Upper lobe of left lung (tissue), 6 donors: ENCODE results near the gene GMDS. TPM values are rescaled to one million over a fixed set of nuclear protein-coding genes. Genes with fewer than 3 reads are reported as not detected.

Experiments
- ATAC-seq, 2 donors: fragments of 200-7000 bp; cut with Tn5 transposase; one replicate each; pipeline ENCODE4 v1.9.1; 2022; ENCODE audit warnings: mild to moderate bottlenecking in 2 of 2, moderate library complexity in 2 of 2; ENCODE audit not compliant: low FRiP score in 2 of 2
- DNase-seq, 2 donors: peaks; one replicate each; pipeline ENCODE4 v3.0.0-alpha.2; 2019 to 2020
- H3K27ac ChIP-seq, 4 donors: fragments of 200-600 bp; sonication (generic); one replicate each; pipeline ENCODE4 v1.5.1; 2016 to 2019
- H3K27me3 ChIP-seq, 4 donors: fragments of 200-600 bp; sonication (generic); one replicate each; pipeline ENCODE4 v1.5.1; 2017 to 2019
- H3K36me3 ChIP-seq, 4 donors: fragments of 200-600 bp; sonication (generic); one replicate each; pipeline ENCODE4 v1.5.1; 2016 to 2019
- H3K4me1 ChIP-seq, 4 donors: fragments of 200-600 bp; sonication (generic); one replicate each; pipeline ENCODE4 v1.5.1; 2018 to 2019
- H3K4me3 ChIP-seq, 4 donors: fragments of 200-600 bp; sonication (generic); one replicate each; pipeline ENCODE4 v1.5.1; 2017 to 2019; ENCODE audit warnings: mild to moderate bottlenecking in 2 of 4, moderate library complexity in 1 of 4
- H3K9me3 ChIP-seq, 4 donors: fragments of 200-600 bp; sonication (generic); one replicate each; pipeline ENCODE4 v1.5.1; 2018 to 2019
- EP300 ChIP-seq, 4 donors: sonication (generic); formaldehyde crosslinking; IDR thresholded peaks; one replicate each; pipeline ENCODE4 v1.5.1; 2017; ENCODE audit warnings: antibody characterized with exemption in 4 of 4, control low read depth in 2 of 4
- POLR2A ChIP-seq, 4 donors: fragments of 450-650 bp; IDR thresholded peaks; one replicate each; pipeline ENCODE4 v1.5.1; 2016 to 2017; ENCODE audit warnings: antibody characterized with exemption in 4 of 4, mild to moderate bottlenecking in 2 of 4
- POLR2AphosphoS5 ChIP-seq, 2 donors: sonication (generic); formaldehyde crosslinking; IDR thresholded peaks; one replicate each; pipeline ENCODE4 v1.5.1; 2017; ENCODE audit warnings: antibody characterized with exemption in 2 of 2
- WGBS, 2 donors: methylation state at CpG; one replicate each; pipeline ENCODE4 v1.1.5; 2017 to 2018; 5-methylcytosine and 5-hydroxymethylcytosine counted together
- total RNA-seq, 6 donors: library from RNA; depleted of rRNA in 4 of 6; stranded (reverse); fragments of >200 nt in 4 of 6; gene quantifications; one replicate each; pipeline versions ENCODE4 v1.1.0 to v1.2.1, GENCODE V29; 2016 to 2021
- TF ChIP-seq, protein P1 (sequence below), 6 experiments: fragments of 450-650 bp in 4 of 6; fragments of 200-600 bp in 2 of 6; sonication (generic) in 2 of 6; IDR thresholded peaks; one replicate each; pipeline ENCODE4 v1.5.1; 2016 to 2019; ENCODE audit warnings: antibody characterized with exemption in 6 of 6
- donor health status: DM: no; HTN: no; CAD: no; lungs with moderate emphysema.
- donor health status: DM: no; HTN: yes; CAD: no; lungs with severe emphysema.

Gene GMDS
- total RNA-seq, 6 donors from 2014 or later = 7.6 to 17.8 (median 14.1) TPM

- WGBS, 2 donors = 79 to 94% methylated on average over 1 of the region's 1 CpG
- TF ChIP-seq EP300 (IDR thresholded peaks at IDR 0.05) (no peak), POLR2AphosphoS5 (IDR thresholded peaks at IDR 0.05) (no peak), POLR2A (IDR thresholded peaks at IDR 0.05) (no peak)
- TF ChIP-seq, protein P1, sequence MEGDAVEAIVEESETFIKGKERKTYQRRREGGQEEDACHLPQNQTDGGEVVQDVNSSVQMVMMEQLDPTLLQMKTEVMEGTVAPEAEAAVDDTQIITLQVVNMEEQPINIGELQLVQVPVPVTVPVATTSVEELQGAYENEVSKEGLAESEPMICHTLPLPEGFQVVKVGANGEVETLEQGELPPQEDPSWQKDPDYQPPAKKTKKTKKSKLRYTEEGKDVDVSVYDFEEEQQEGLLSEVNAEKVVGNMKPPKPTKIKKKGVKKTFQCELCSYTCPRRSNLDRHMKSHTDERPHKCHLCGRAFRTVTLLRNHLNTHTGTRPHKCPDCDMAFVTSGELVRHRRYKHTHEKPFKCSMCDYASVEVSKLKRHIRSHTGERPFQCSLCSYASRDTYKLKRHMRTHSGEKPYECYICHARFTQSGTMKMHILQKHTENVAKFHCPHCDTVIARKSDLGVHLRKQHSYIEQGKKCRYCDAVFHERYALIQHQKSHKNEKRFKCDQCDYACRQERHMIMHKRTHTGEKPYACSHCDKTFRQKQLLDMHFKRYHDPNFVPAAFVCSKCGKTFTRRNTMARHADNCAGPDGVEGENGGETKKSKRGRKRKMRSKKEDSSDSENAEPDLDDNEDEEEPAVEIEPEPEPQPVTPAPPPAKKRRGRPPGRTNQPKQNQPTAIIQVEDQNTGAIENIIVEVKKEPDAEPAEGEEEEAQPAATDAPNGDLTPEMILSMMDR (IDR thresholded peaks at IDR 0.05) = no peak
- ATAC-seq = no peak
Measured at GRCh38 chr6:2029130-2029794, 216.1 kb downstream of the GMDS start.

GRCh38 chr6:2028457-2029038, 216.9 kb downstream of the GMDS start:
- 44 to 45% methylated on average over 6 of the region's 6 CpGs for WGBS, 2 donors
- no peak for TF ChIP-seq EP300 (IDR thresholded peaks at IDR 0.05)
- TF ChIP-seq POLR2AphosphoS5 (IDR thresholded peaks at IDR 0.05) = no peak
- Histone ChIP-seq H3K4me3 (no peak overlapping the region), H3K27me3 (no peaks in the 10 kb centered on the region), H3K9me3 (no peaks in the 10 kb centered on the region), H3K27ac (no peak overlapping the region), H3K4me1 (peaks cover 0 to 10% (median 0%) of the 10 kb centered on the region in 4 donors), H3K36me3 (no peaks in the 10 kb centered on the region)
- ATAC-seq (no peak), DNase-seq (no peak)

More at GRCh38 chr6:2029130-2029794, 216.1 kb downstream of the GMDS start:
- Histone ChIP-seq H3K27ac (no peak overlapping the region), H3K4me1 (peaks cover 0 to 10% (median 0%) of the 10 kb centered on the region in 4 donors), H3K36me3 (no peaks in the 10 kb centered on the region), H3K4me3 (no peak overlapping the region), H3K27me3 (no peaks in the 10 kb centered on the region), H3K9me3 (no peaks in the 10 kb centered on the region)
- DNase-seq = no peak

DNA sequence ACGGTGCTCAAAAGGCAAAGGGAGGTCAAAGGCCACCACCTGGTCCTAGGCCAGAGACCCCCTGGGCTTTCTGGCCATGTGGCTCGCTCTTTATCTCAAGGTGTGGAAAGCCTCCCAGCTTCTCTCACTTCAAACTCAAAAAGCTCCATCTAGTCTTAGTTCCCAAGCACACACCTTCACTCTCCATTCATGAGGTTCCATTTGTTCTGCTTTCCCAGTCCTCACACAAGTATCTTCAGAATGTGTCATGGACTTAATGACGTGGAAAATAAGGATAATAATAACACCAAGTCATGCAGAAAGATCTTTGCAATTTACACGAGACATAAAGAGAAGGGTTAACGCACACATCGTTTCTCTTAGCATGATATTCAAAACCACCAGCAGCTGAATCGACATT, 219.3 kb downstream of the GMDS start:
- 94 to 96% methylated on average over 7 of the region's 7 CpGs for WGBS, 2 donors
- peaks cover 0 to 10% (median 5%) of the 10 kb centered on the region in 4 donors for H3K4me1 ChIP-seq

GRCh38 chr6:2021713-2022125, 223.7 kb downstream of the GMDS start:
- Histone ChIP-seq H3K9me3 (no peaks in the 10 kb centered on the region), H3K4me1 (peaks cover 0 to 12% (median 4%) of the 10 kb centered on the region in 4 donors), H3K27ac (no peak overlapping the region), H3K36me3 (no peaks in the 10 kb centered on the region), H3K27me3 (no peaks in the 10 kb centered on the region), H3K4me3 (no peak overlapping the region)
- DNase-seq (peak in 1 of 2 donors; percentile 33), ATAC-seq (peak in 1 of 2 donors; percentile 78)
- WGBS, 2 donors = 47 to 52% methylated on average over 4 of the region's 4 CpGs
- TF ChIP-seq POLR2AphosphoS5 (IDR thresholded peaks at IDR 0.05) (peak; percentile 27 to 30), POLR2A (IDR thresholded peaks at IDR 0.05) (no peak)
- TF ChIP-seq, protein P1 (IDR thresholded peaks at IDR 0.05) = no peak

More for the DNA sequence above, 219.3 kb downstream of the GMDS start:
- ATAC-seq (no peak), DNase-seq (no peak)
- H3K27me3 ChIP-seq = no peaks in the 10 kb centered on the region
- H3K27ac ChIP-seq = no peak overlapping the region
- H3K4me3 ChIP-seq = no peak overlapping the region
- H3K9me3 ChIP-seq = no peaks in the 10 kb centered on the region
- no peaks in the 10 kb centered on the region for H3K36me3 ChIP-seq
- TF ChIP-seq POLR2AphosphoS5 (IDR thresholded peaks at IDR 0.05) (no peak), EP300 (IDR thresholded peaks at IDR 0.05) (no peak), POLR2A (IDR thresholded peaks at IDR 0.05) (no peak)
- TF ChIP-seq, protein P1 (IDR thresholded peaks at IDR 0.05) = no peak

DNA sequence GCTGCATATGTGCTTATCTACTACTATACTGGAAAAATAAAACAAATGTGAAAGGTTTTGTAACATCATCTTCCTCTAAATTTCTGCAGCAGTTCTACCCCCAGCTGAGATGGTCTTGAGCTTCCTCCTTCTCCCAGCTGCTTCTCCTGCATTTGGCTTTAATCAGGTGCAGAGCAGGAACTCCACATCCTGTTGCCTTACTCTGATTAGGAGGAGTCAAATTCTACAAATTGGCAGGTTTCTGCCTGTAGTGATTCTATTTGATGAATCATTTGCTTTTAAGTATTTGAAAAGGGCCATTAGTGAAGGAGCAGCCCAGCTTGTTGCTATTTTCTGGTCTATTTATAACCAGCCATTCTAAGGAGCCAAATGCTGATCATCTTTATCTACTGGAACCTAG, 224.5 kb downstream of the GMDS start:
- TF ChIP-seq EP300 (IDR thresholded peaks at IDR 0.05) = no peak
- TF ChIP-seq, protein P1 (IDR thresholded peaks at IDR 0.05) = no peak
- TF ChIP-seq POLR2AphosphoS5 (IDR thresholded peaks at IDR 0.05) = no peak
- no peak for TF ChIP-seq POLR2A (IDR thresholded peaks at IDR 0.05)
- H3K4me3 ChIP-seq = no peak overlapping the region
- H3K27ac ChIP-seq = no peak overlapping the region
- no peaks in the 10 kb centered on the region for H3K9me3 ChIP-seq
- DNase-seq (no peak), ATAC-seq (no peak)
- peaks cover 0 to 12% (median 4%) of the 10 kb centered on the region in 4 donors for H3K4me1 ChIP-seq
- no peaks in the 10 kb centered on the region for H3K27me3 ChIP-seq
- no peaks in the 10 kb centered on the region for H3K36me3 ChIP-seq
